Gastroesophageal sphincter (tissue), 4 donors: ENCODE measurements around the gene BDH1. TPM values are rescaled to one million over a fixed set of nuclear protein-coding genes. Genes with fewer than 3 reads are reported as not detected.
"Not testable (repeated sequence)": the region's sequence is repeated elsewhere in the genome, so short reads cannot be mapped to it uniquely, and the experiment has no call there.

Source experiments
- ATAC-seq: fragments of 150-250 bp; one replicate; pipeline ENCODE4 v1.9.1; 2016; ENCODE audit warnings: mild to moderate bottlenecking, moderate library complexity
- H3K27ac ChIP-seq, 4 donors: fragments of 200-600 bp; sonication (generic) in 3 of 4; 1 replicate in 3 of 4; 2 replicates in 1 of 4; pipeline ENCODE4 v1.5.1; 2016 to 2019
- H3K27me3 ChIP-seq: fragments of 200-600 bp; sonication (generic); one replicate; pipeline ENCODE4 v1.5.1; 2019
- H3K36me3 ChIP-seq, 2 donors: fragments of 200-600 bp; sonication (generic); one replicate each; pipeline ENCODE4 v1.5.1; 2019; ENCODE audit warnings: control low read depth in 1 of 2
- H3K4me1 ChIP-seq, 3 donors: fragments of 200-600 bp; sonication (generic); 1 replicate in 2 of 3; 2 replicates in 1 of 3; pipeline ENCODE4 v1.5.1; 2016 to 2019; ENCODE audit warnings: control low read depth in 2 of 3
- H3K4me3 ChIP-seq, 2 donors: fragments of 200-600 bp; sonication (generic); one replicate each; pipeline ENCODE4 v1.5.1; 2019; ENCODE audit warnings: mild to moderate bottlenecking in 1 of 2, moderate library complexity in 1 of 2
- H3K9me3 ChIP-seq, 3 donors: fragments of 200-600 bp; sonication (generic); one replicate each; pipeline ENCODE4 v1.5.1; 2017 to 2019; ENCODE audit warnings: control low read depth in 2 of 3
- EP300 ChIP-seq: sonication (generic); formaldehyde crosslinking; IDR thresholded peaks from one replicate; pipeline ENCODE4 v1.6.1; 2017; ENCODE audit warnings: antibody characterized with exemption, mild to moderate bottlenecking
- POLR2A ChIP-seq, 2 donors: fragments of 450-650 bp; IDR thresholded peaks; one replicate each; pipeline ENCODE4 v1.6.1; 2017; ENCODE audit warnings: antibody characterized with exemption in 2 of 2, mild to moderate bottlenecking in 2 of 2, moderate library complexity in 1 of 2
- POLR2AphosphoS5 ChIP-seq: sonication (generic); formaldehyde crosslinking; IDR thresholded peaks from one replicate; pipeline ENCODE4 v1.6.1; 2017; ENCODE audit warnings: antibody characterized with exemption
- whole genome bisulfite sequencing, 2 donors: methylation state at CpG; one replicate each; pipeline ENCODE4 v1.1.5; 2018; ENCODE audit warnings: low coverage in 1 of 2; 5-methylcytosine and 5-hydroxymethylcytosine counted together
- total RNA-seq, 4 donors: library from RNA; depleted of rRNA; stranded (reverse); fragments of >200 nt; gene quantifications; one replicate each; pipeline ENCODE4 v1.1.0, GENCODE V29; 2016
- TF ChIP-seq, protein P1 (sequence below), 4 experiments: fragments of 200-600 bp in 2 of 4; fragments of 450-650 bp in 2 of 4; sonication (generic) in 1 of 4; IDR thresholded peaks; one replicate each; pipeline ENCODE4 v1.5.1; 2017 to 2019; ENCODE audit warnings: antibody characterized with exemption in 4 of 4, mild to moderate bottlenecking in 2 of 4, moderate library complexity in 2 of 4

Gene BDH1
- total RNA-seq, 4 donors from 2014 or later = 8.6 to 16.2 (median 12.3) TPM

DNA sequence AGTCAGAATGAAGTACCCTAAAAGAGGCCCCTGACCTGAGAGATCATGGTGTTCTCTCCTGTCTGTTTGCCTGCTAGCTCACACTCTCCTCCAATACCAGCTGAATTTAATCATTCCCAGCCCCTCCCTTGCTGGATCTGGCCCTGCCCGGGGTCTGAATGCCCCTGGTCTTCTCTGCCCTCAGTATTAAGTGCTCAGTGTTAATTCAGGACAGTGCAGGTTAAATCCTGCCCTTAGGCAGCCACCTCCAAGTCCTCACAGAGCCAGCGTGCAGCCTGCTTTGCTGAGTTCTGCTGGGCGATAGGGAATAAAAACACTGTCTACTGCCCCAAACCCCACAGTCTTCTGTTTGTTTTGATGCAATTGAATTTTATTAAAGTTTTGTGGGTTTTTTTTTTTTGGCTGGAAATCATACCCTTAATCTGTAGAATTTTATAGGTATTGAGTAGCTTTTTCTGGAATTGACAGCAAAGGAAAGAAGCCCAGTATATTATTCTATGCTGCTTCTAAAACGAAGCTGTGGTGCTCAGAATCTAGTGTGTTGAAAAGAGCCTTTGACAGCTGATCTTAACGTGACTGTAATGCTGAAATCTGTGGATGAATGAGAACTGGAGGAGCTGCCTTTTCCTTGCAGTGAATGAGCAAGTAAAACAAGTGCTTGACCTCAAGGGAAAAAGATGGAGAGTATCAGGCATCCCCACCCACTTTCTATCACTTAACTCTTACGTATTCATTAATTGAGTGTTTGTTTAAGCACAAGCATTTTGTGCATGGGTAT is 12.3 kb upstream of the BDH1 start:
- H3K9me3 ChIP-seq = peaks cover 0 to 7% (median 0%) of the 10 kb centered on the region in 3 donors
- 26 to 27% methylated on average over 6 of the region's 6 CpGs for WGBS, 2 donors
- no peaks in the 10 kb centered on the region for H3K4me1 ChIP-seq
- H3K36me3 ChIP-seq = no peaks in the 10 kb centered on the region
- TF ChIP-seq POLR2A (IDR thresholded peaks at IDR 0.05) = no peak
- TF ChIP-seq, protein P1, sequence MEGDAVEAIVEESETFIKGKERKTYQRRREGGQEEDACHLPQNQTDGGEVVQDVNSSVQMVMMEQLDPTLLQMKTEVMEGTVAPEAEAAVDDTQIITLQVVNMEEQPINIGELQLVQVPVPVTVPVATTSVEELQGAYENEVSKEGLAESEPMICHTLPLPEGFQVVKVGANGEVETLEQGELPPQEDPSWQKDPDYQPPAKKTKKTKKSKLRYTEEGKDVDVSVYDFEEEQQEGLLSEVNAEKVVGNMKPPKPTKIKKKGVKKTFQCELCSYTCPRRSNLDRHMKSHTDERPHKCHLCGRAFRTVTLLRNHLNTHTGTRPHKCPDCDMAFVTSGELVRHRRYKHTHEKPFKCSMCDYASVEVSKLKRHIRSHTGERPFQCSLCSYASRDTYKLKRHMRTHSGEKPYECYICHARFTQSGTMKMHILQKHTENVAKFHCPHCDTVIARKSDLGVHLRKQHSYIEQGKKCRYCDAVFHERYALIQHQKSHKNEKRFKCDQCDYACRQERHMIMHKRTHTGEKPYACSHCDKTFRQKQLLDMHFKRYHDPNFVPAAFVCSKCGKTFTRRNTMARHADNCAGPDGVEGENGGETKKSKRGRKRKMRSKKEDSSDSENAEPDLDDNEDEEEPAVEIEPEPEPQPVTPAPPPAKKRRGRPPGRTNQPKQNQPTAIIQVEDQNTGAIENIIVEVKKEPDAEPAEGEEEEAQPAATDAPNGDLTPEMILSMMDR (IDR thresholded peaks at IDR 0.05) = no peak
- no peak for TF ChIP-seq POLR2AphosphoS5
- TF ChIP-seq EP300 = no peak
- no peak for ATAC-seq
- H3K4me3 ChIP-seq = no peak overlapping the region
- H3K27me3 ChIP-seq = peaks cover 45% of the 10 kb centered on the region
- no peak overlapping the region for H3K27ac ChIP-seq

- peaks cover 49% of the 10 kb centered on the region for H3K27me3 ChIP-seq
- not testable (repeated sequence) for H3K36me3 ChIP-seq, H3K9me3 ChIP-seq, ATAC-seq, H3K4me3 ChIP-seq, H3K4me1 ChIP-seq, H3K27ac ChIP-seq
These were observed 10.4 kb upstream of the BDH1 start for GRCh38 chr3:197566155-197566554.

GRCh38 chr3:197564097-197564843 is 8.5 kb upstream of the BDH1 start:
- Histone ChIP-seq H3K4me3 (no peak overlapping the region), H3K9me3 (peaks cover 0 to 7% (median 0%) of the 10 kb centered on the region in 3 donors), H3K27ac (no peak overlapping the region), H3K27me3 (peaks cover 44% of the 10 kb centered on the region), H3K36me3 (no peaks in the 10 kb centered on the region), H3K4me1 (no peaks in the 10 kb centered on the region)
- no peak for ATAC-seq
- 40 to 90% methylated on average over 1 of the region's 1 CpG for WGBS, 2 donors
- TF ChIP-seq, protein P1 (IDR thresholded peaks at IDR 0.05) = no peak
- TF ChIP-seq POLR2AphosphoS5 = no peak
- TF ChIP-seq POLR2A (IDR thresholded peaks at IDR 0.05) = no peak
- no peak for TF ChIP-seq EP300

DNA sequence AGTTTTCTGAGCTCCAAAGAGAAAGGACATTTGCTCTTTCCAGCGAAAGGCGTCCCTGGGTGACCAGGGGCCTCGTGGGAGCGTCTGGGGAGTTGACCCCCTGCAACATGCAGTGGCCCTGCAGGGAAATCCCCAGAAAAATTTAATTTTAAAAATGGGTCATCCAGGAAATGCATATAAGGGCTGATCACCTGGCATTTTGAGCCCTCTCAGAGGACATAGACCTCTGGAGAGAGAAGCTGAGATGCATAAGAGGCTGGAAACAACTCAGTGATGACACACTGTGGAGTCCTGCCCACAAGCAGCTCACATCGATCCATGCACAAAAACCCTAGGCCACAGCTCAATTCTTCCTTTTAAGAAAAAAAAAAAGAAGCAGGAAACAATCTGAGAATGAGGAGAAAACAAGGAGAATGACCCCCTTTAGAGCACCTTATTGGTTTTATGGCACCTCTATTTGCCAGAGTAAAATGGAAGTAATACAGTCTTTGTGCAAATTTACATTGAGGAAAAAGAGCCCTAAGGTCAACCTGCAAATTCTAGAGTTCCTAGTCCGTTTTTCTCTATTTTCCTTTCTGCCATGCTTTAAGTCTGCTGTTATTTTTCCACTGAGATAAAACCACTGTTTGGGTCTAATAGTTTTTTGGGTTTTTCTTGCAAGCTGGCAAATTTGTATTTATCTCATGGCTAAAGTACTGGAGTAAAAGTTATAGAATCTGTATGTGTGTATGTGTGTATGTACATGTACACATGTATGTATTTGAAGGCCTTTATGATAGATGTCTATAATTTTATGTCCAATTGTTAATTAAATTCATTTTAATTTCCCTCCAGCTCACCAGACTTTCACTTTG is 6.9 kb upstream of the BDH1 start:
- Histone ChIP-seq H3K4me1 (no peaks in the 10 kb centered on the region), H3K27ac (no peak overlapping the region), H3K4me3 (no peak overlapping the region), H3K27me3 (peaks cover 44% of the 10 kb centered on the region), H3K9me3 (peaks cover 0 to 7% (median 0%) of the 10 kb centered on the region in 3 donors), H3K36me3 (no peaks in the 10 kb centered on the region)
- ATAC-seq = no peak
- WGBS, 2 donors = 75 to 78% methylated on average over 5 to 6 of the region's 6 CpGs
- TF ChIP-seq, protein P1 (IDR thresholded peaks at IDR 0.05) = no peak

DNA sequence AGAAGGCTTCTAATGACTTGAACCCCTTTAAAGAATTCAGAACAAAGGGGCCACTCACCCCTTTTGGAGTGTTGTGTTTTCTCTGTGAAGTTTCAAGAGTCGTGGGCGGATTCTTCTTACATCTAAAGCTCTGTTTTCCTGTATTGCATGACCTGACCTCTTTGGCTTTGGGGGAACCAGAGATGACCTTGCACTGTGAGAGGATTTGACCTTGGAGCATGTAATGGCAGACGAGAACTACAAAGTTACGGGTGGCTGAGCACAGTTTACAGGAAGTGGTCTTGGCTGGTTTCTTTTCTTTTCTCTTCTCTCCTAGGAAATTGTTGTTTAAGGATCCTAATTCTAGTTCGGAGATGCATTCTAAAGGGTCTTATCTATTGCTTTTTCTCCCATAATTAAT is 6.2 kb upstream of the BDH1 start:
- peaks cover 38% of the 10 kb centered on the region for H3K27me3 ChIP-seq
- TF ChIP-seq POLR2AphosphoS5 = no peak
- no peak for TF ChIP-seq EP300
- TF ChIP-seq POLR2A (IDR thresholded peaks at IDR 0.05) = no peak
- TF ChIP-seq, protein P1 (IDR thresholded peaks at IDR 0.05) = no peak
- H3K36me3 ChIP-seq = no peaks in the 10 kb centered on the region
- ATAC-seq = no peak
- H3K4me1 ChIP-seq = no peaks in the 10 kb centered on the region
- no peak overlapping the region for H3K4me3 ChIP-seq
- 63 to 84% methylated on average over 3 to 5 of the region's 5 CpGs for WGBS, 2 donors
- H3K9me3 ChIP-seq = peaks cover 0 to 7% (median 0%) of the 10 kb centered on the region in 3 donors
- no peak overlapping the region for H3K27ac ChIP-seq
